Trophoblast cell (in vitro differentiated cells and primary cell): ENCODE measurements around the gene CXorf58. TPM values are rescaled to one million over a fixed set of nuclear protein-coding genes. Genes with fewer than 3 reads are reported as not detected.
"Not testable (repeated sequence)": the region's sequence is repeated elsewhere in the genome, so short reads cannot be mapped to it uniquely, and the experiment has no call there.

ENCODE experiments used
- DNase-seq, 2 donors: peaks; one replicate each; pipeline ENCODE4 v3.0.0-alpha.2; 2016
- H2AFZ ChIP-seq: 2 replicates; pipeline ENCODE4 v1.6.1; 2013; ENCODE audit warnings: low read length, moderate library complexity, mild to moderate bottlenecking; ENCODE audit not compliant: insufficient read depth, poor library complexity
- H2AK5ac ChIP-seq: 2 replicates; pipeline ENCODE4 v1.6.1; 2013; ENCODE audit warnings: mild to moderate bottlenecking, low read length
- H2BK120ac ChIP-seq: 2 replicates; pipeline ENCODE4 v1.6.1; 2013; ENCODE audit warnings: low read length, mild to moderate bottlenecking, moderate library complexity; ENCODE audit not compliant: insufficient read depth, poor library complexity
- H2BK12ac ChIP-seq: 2 replicates; pipeline ENCODE4 v1.6.1; 2013; ENCODE audit warnings: mild to moderate bottlenecking, low read length, moderate library complexity
- H2BK5ac ChIP-seq: 2 replicates; pipeline ENCODE4 v1.6.1; 2013; ENCODE audit warnings: low read length, low read depth, moderate library complexity, mild to moderate bottlenecking; ENCODE audit not compliant: poor library complexity
- H3K14ac ChIP-seq: 2 replicates; pipeline ENCODE4 v1.6.1; 2013; ENCODE audit warnings: mild to moderate bottlenecking, low read length
- H3K18ac ChIP-seq: 2 replicates; pipeline ENCODE4 v1.6.1; 2013; ENCODE audit warnings: mild to moderate bottlenecking, low read length
- H3K23ac ChIP-seq: 2 replicates; pipeline ENCODE4 v1.6.1; 2013; ENCODE audit warnings: low read length
- H3K27ac ChIP-seq: 2 replicates; pipeline ENCODE4 v1.5.1; 2013; ENCODE audit warnings: low read depth, mild to moderate bottlenecking, inconsistent platforms, low read length, moderate library complexity
- H3K27me3 ChIP-seq: 2 replicates; pipeline ENCODE4 v1.6.1; 2013; ENCODE audit warnings: inconsistent platforms, mild to moderate bottlenecking, low read length, moderate library complexity; ENCODE audit not compliant: insufficient read depth
- H3K36me3 ChIP-seq, 2 experiments: 1 replicate in 1 of 2; 2 replicates in 1 of 2; pipeline ENCODE4 v1.6.1; 2013; ENCODE audit warnings: low read length in 2 of 2, mild to moderate bottlenecking in 2 of 2, moderate library complexity in 1 of 2; ENCODE audit not compliant: insufficient read depth in 2 of 2, control insufficient read depth in 1 of 2
- H3K4ac ChIP-seq: 2 replicates; pipeline ENCODE4 v1.6.1; 2013; ENCODE audit warnings: low read depth, mild to moderate bottlenecking, low read length, moderate library complexity
- H3K4me1 ChIP-seq, 2 experiments: 1 replicate in 1 of 2; 2 replicates in 1 of 2; pipeline ENCODE4 v1.6.1; 2013; ENCODE audit warnings: low read length in 2 of 2, mild to moderate bottlenecking in 2 of 2, moderate library complexity in 1 of 2; ENCODE audit not compliant: insufficient read depth in 2 of 2, control insufficient read depth in 1 of 2
- H3K4me2 ChIP-seq: 2 replicates; pipeline ENCODE4 v1.6.1; 2013; ENCODE audit warnings: inconsistent platforms, mild to moderate bottlenecking, low read length, moderate library complexity
- H3K4me3 ChIP-seq: 2 replicates; pipeline ENCODE4 v1.5.1; 2013; ENCODE audit warnings: mild to moderate bottlenecking, low read depth, low read length, inconsistent platforms
- H3K79me1 ChIP-seq: one replicate; pipeline ENCODE4 v1.6.1; 2013; ENCODE audit warnings: low read length
- H3K79me2 ChIP-seq: 2 replicates; pipeline ENCODE4 v1.6.1; 2013; ENCODE audit warnings: low read length, mild to moderate bottlenecking; ENCODE audit not compliant: control insufficient read depth, insufficient read depth, poor library complexity
- H3K9ac ChIP-seq: 2 replicates; pipeline ENCODE4 v1.6.1; 2013; ENCODE audit warnings: mild to moderate bottlenecking, low read length
- H3K9me3 ChIP-seq: 2 replicates; pipeline ENCODE4 v1.6.1; 2013; ENCODE audit warnings: low read depth, mild to moderate bottlenecking, control low read depth, inconsistent platforms, low read length; ENCODE audit not compliant: insufficient read depth
- H4K12ac ChIP-seq: 2 replicates; pipeline ENCODE4 v1.6.1; 2013; ENCODE audit warnings: low read depth, mild to moderate bottlenecking, low read length, moderate library complexity
- H4K8ac ChIP-seq: 2 replicates; pipeline ENCODE4 v1.6.1; 2013; ENCODE audit warnings: low read depth, mild to moderate bottlenecking, low read length, moderate library complexity
- H4K91ac ChIP-seq: one replicate; pipeline ENCODE4 v1.6.1; 2013; ENCODE audit warnings: low read depth, mild to moderate bottlenecking, low read length, moderate library complexity
- WGBS: extraction: QIAGEN DNeasy Blood & Tissue Kit; methylation state at CpG from one replicate; pipeline ENCODE4 v1.1.7; 2013; ENCODE audit warnings: missing lambda C conversion rate; ENCODE audit not compliant: insufficient read length, insufficient coverage; ENCODE audit errors: extremely low coverage; 5-methylcytosine and 5-hydroxymethylcytosine counted together
- polyA plus RNA-seq: library from polyadenylated mRNA; stranded (reverse); fragments of 200-250 nt; gene quantifications from 2 replicates; pipeline ENCODE4 v1.2.3, GENCODE V29; 2013

CXorf58 gene
- 0.03 TPM in 1 of 2 replicates, not detected in the other for polyA plus RNA-seq

GRCh38 chrX:23907498-23908218 lies at the start of gene CXorf58, which contains the start of gene APOO:
TSS of gene CXorf58 (plus strand) at chrX:23908006. CDS start at chrX:23910303, 2,297 bp downstream.
TSS of gene APOO (minus strand) at chrX:23907938. CDS start at chrX:23907702, 236 bp downstream.
- WGBS, result no CpG with 5 or more reads among the region's 81 CpGs
- peak within 1 kb of the TSS; percentile 90 for H2AFZ ChIP-seq

GRCh38 chrX:23859238-23859637 lies 48.6 kb upstream of the CXorf58 start:
- WGBS, result no CpG with 5 or more reads among the region's 7 CpGs
- H2AK5ac ChIP-seq, H2BK5ac ChIP-seq, H2BK12ac ChIP-seq, H4K8ac ChIP-seq, H3K9ac ChIP-seq, H3K4me1 ChIP-seq, DNase-seq, H4K91ac ChIP-seq, H2BK120ac ChIP-seq, H3K79me2 ChIP-seq, H3K4ac ChIP-seq, H3K18ac ChIP-seq, H4K12ac ChIP-seq, H3K23ac ChIP-seq, H3K4me2 ChIP-seq, H3K9me3 ChIP-seq, H3K14ac ChIP-seq, H3K4me3 ChIP-seq, H3K27ac ChIP-seq, H2AFZ ChIP-seq, H3K27me3 ChIP-seq, H3K79me1 ChIP-seq, H3K36me3 ChIP-seq: not testable (repeated sequence)

More at GRCh38 chrX:23907498-23908218, at the start of gene CXorf58, which contains the start of gene APOO:
- peak within 1 kb of the TSS; percentile 19 for H2BK5ac ChIP-seq
- H3K9me3 ChIP-seq, result no peaks in the 10 kb centered on the region
- H2AK5ac ChIP-seq, result no peak within 1 kb of the TSS
- DNase-seq, result peak; percentile 91 to 92
- H4K91ac ChIP-seq, result peak within 1 kb of the TSS; percentile 28
- peak within 1 kb of the TSS; percentile 70 for H3K9ac ChIP-seq
- no peak within 1 kb of the TSS for H3K23ac ChIP-seq
- H3K79me2 ChIP-seq, result no peaks in the 10 kb centered on the region
- peaks cover 2% of the 10 kb centered on the region for H3K79me1 ChIP-seq
- H3K36me3 ChIP-seq, result no peaks in the 10 kb centered on the region
- H2BK12ac ChIP-seq, result peak within 1 kb of the TSS; percentile 58
- H3K27ac ChIP-seq, result peak within 1 kb of the TSS; percentile 83
- H3K4me2 ChIP-seq, result peak within 1 kb of the TSS; percentile 67
- peak within 1 kb of the TSS; percentile 75 for H4K12ac ChIP-seq
- H3K4me1 ChIP-seq, result no peaks in the 10 kb centered on the region
- peak within 1 kb of the TSS; percentile 13 for H2BK120ac ChIP-seq
- no peaks in the 10 kb centered on the region for H3K27me3 ChIP-seq
- peak within 1 kb of the TSS; percentile 6 for H3K4ac ChIP-seq
- H3K4me3 ChIP-seq, result peak within 1 kb of the TSS; percentile 78
- H4K8ac ChIP-seq, result peak within 1 kb of the TSS; percentile 65
- H3K14ac ChIP-seq, result no peak within 1 kb of the TSS
- no peak within 1 kb of the TSS for H3K18ac ChIP-seq

- H3K18ac ChIP-seq, result no peak overlapping the region
- no peaks in the 10 kb centered on the region for H3K27me3 ChIP-seq
- H2BK120ac ChIP-seq, result no peak overlapping the region
- H3K4ac ChIP-seq, result no peak overlapping the region
- no CpG with 5 or more reads among the region's 6 CpGs for WGBS
- no peak overlapping the region for H3K9ac ChIP-seq
- H2AK5ac ChIP-seq, result no peak overlapping the region
- no peak overlapping the region for H3K4me2 ChIP-seq
- H2AFZ ChIP-seq, result no peak overlapping the region
- H3K79me2 ChIP-seq, result no peaks in the 10 kb centered on the region
- H3K23ac ChIP-seq, result no peak overlapping the region
- no peaks in the 10 kb centered on the region for H3K36me3 ChIP-seq
- H3K9me3 ChIP-seq, result no peaks in the 10 kb centered on the region
- H2BK12ac ChIP-seq, result no peak overlapping the region
- H4K91ac ChIP-seq, result no peak overlapping the region
- no peak overlapping the region for H2BK5ac ChIP-seq
- no peak overlapping the region for H4K12ac ChIP-seq
- H3K27ac ChIP-seq, result no peak overlapping the region
- H3K79me1 ChIP-seq, result no peaks in the 10 kb centered on the region
- H4K8ac ChIP-seq, result no peak overlapping the region
- H3K4me3 ChIP-seq, result no peak overlapping the region
- no peaks in the 10 kb centered on the region for H3K4me1 ChIP-seq
- no peak for DNase-seq
- no peak overlapping the region for H3K14ac ChIP-seq
Measured at GRCh38 chrX:23861215-23861896, 46.5 kb upstream of the CXorf58 start.

GRCh38 chrX:23861952-23862351 lies 45.9 kb upstream of the CXorf58 start:
- not testable (repeated sequence) for H4K91ac ChIP-seq, H4K8ac ChIP-seq, H3K4me1 ChIP-seq, H3K23ac ChIP-seq, H3K18ac ChIP-seq, H3K9ac ChIP-seq, H3K27me3 ChIP-seq, H2BK12ac ChIP-seq, H3K4me2 ChIP-seq, H3K4me3 ChIP-seq, H4K12ac ChIP-seq, DNase-seq, H3K14ac ChIP-seq, H2AFZ ChIP-seq, H3K36me3 ChIP-seq, H2BK5ac ChIP-seq, H2BK120ac ChIP-seq, H3K4ac ChIP-seq, H3K79me1 ChIP-seq, H3K79me2 ChIP-seq, H3K27ac ChIP-seq, H3K9me3 ChIP-seq, H2AK5ac ChIP-seq
- no CpG with 5 or more reads among the region's 2 CpGs for WGBS
